ENCODE measurements around the gene DENND4B.

DENND4B gene, protein sequence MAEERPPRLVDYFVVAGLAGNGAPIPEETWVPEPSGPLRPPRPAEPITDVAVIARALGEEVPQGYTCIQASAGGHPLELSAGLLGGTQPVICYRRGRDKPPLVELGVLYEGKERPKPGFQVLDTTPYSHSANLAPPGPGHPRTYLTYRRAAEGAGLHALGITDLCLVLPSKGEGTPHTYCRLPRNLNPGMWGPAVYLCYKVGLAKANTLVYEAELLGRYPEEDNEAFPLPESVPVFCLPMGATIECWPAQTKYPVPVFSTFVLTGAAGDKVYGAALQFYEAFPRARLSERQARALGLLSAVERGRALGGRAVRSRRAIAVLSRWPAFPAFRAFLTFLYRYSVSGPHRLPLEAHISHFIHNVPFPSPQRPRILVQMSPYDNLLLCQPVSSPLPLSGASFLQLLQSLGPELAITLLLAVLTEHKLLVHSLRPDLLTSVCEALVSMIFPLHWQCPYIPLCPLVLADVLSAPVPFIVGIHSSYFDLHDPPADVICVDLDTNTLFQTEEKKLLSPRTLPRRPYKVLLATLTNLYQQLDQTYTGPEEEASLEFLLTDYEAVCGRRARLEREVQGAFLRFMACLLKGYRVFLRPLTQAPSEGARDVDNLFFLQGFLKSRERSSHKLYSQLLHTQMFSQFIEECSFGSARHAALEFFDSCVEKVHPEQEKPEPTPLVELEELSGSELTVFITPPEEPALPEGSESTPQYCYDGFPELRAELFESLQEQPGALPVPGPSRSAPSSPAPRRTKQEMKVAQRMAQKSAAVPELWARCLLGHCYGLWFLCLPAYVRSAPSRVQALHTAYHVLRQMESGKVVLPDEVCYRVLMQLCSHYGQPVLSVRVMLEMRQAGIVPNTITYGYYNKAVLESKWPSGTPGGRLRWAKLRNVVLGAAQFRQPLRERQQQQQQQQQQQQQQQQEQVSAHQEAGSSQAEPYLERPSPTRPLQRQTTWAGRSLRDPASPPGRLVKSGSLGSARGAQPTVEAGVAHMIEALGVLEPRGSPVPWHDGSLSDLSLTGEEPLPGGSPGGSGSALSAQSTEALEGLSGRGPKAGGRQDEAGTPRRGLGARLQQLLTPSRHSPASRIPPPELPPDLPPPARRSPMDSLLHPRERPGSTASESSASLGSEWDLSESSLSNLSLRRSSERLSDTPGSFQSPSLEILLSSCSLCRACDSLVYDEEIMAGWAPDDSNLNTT (N-terminal part only)

DNA sequence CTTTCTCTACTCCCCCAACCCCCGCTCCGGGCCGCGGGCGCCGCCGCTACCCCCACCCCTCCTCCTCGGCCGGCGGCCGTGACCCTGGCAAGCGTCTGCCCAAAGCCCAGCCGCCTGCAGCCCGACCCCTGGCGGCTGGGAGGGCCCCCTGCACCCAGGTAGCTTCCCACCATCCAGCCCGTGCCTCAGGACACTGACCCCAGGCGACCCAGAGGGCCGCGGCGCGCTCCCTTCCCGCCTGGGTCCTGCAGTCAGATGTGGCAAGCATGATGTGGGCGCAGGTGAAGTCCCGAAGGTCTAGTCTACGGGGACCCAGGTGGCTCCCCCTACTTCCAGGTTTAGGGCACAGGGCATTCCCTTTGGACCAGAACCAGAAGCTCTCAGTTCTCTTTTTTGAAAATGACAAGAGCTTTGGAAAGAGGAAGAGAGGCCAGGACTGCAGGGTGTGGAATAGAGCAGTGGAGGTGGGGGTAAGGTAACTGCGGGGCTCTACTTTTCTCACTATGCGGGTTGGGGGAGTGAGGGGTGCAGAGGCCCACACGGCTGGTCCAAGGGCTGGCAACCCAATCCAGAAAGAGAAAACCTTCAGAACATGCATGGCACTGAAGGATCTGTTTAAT, at the start of gene DENND4B:
Gene DENND4B, minus strand, starts transcription at position 97 of the 620 bp plus-strand sequence. CDS start 2,344 bp downstream, outside the sequence.
- Histone ChIP-seq H3K36me3 (ENCODE audit: insufficient read depth, low read length) (peaks cover 62% of the 10 kb centered on the region), H3K9me3 (ENCODE audit: low read length) (no peaks in the 10 kb centered on the region), H3K9ac (ENCODE audit: low read length) (peak within 1 kb of the TSS; percentile 50), H3K27me3 (ENCODE audit: control insufficient read depth in 1 of 2, insufficient read depth in 2 of 2, low read length in 2 of 2) (no peaks in the 10 kb centered on the region), H3K27ac (ENCODE audit: low read depth, low read length) (peak within 1 kb of the TSS; percentile 69), H3K4me3 (ENCODE audit: low read depth in 1 of 2, low read length in 2 of 2) (peak within 1 kb of the TSS; percentile 57 to 58), H3K4me1 (ENCODE audit: insufficient read depth, low read length) (peaks cover 22% of the 10 kb centered on the region)

DNA sequence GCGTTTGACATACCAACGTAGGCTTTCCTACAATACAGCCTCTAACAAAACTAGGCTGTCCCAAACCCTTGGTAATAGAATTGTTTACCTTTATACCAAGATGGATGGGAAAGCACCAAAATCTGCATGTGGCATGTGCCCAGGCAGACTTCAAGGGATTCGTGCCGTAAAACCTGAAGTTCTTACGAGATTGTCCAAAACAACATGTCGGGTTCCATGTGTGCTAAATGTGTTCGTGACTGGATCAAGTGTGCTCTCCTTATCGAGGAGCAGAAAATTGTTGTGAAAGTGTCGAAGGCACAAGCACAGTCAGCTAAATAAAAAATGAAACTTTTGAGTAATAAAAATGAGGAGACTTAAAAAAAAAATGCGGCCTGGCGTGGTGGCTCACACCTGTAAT, 49.1 kb upstream of the DENND4B start:
- Histone ChIP-seq H3K27ac (ENCODE audit: low read depth, low read length) (no peak overlapping the region), H3K9ac (ENCODE audit: low read length) (no peak overlapping the region), H3K27me3 (ENCODE audit: control insufficient read depth in 1 of 2, insufficient read depth in 2 of 2, low read length in 2 of 2) (no peaks in the 10 kb centered on the region), H3K4me1 (ENCODE audit: insufficient read depth, low read length) (peaks cover 18% of the 10 kb centered on the region), H3K9me3 (ENCODE audit: low read length) (no peaks in the 10 kb centered on the region), H3K36me3 (ENCODE audit: insufficient read depth, low read length) (peaks cover 25% of the 10 kb centered on the region), H3K4me3 (ENCODE audit: low read depth in 1 of 2, low read length in 2 of 2) (no peak overlapping the region)

DNA sequence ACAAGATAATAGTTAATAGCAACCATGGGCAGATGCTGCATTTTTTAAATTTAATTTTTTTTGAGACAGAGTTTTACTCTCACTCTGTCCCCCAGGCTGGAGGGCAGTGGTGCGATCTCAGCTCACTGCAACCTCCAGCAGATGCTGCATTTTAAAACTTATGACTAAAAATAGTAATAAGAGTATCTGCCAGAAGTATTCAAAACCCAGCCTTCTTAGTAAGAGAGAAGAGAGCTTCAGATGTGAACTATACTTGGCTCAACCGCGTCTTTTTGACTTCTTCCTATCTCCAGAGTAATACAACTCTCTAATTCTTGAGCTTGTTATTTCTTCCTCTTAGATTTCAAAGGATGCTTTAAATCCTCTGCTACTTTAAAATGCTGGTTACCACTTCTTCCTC, 48.7 kb upstream of the DENND4B start:
- H3K27me3 ChIP-seq (ENCODE audit: control insufficient read depth in 1 of 2, insufficient read depth in 2 of 2, low read length in 2 of 2): no peaks in the 10 kb centered on the region
- H3K9me3 ChIP-seq (ENCODE audit: low read length): no peaks in the 10 kb centered on the region
- H3K4me1 ChIP-seq (ENCODE audit: insufficient read depth, low read length): peaks cover 21% of the 10 kb centered on the region
- no peak overlapping the region for H3K4me3 ChIP-seq (ENCODE audit: low read depth in 1 of 2, low read length in 2 of 2)
- H3K9ac ChIP-seq (ENCODE audit: low read length): no peak overlapping the region
- no peak overlapping the region for H3K27ac ChIP-seq (ENCODE audit: low read depth, low read length)
- H3K36me3 ChIP-seq (ENCODE audit: insufficient read depth, low read length): peaks cover 25% of the 10 kb centered on the region

DNA sequence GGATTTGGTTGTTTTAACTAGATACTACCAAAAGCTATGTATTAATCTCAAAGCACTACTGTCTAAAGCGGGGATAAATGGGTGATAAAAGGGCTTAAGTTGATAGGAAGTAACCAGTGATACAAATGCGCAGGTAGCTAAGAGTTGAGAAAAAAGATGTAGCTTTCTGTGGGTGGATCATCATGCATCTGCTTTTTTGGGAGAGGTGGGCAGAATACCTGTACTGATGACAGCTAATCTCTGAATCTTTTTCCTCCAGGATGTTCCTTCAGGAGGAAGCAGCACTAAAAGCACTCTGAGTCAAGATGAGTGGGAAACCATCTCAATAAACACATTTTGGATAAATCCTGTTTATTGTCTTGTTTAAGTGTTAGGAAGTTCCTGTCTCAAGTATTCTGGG, 45.3 kb upstream of the DENND4B start:
- peak overlapping the region; percentile 95 for H3K9ac ChIP-seq (ENCODE audit: low read length)
- no peaks in the 10 kb centered on the region for H3K9me3 ChIP-seq (ENCODE audit: low read length)

DNA sequence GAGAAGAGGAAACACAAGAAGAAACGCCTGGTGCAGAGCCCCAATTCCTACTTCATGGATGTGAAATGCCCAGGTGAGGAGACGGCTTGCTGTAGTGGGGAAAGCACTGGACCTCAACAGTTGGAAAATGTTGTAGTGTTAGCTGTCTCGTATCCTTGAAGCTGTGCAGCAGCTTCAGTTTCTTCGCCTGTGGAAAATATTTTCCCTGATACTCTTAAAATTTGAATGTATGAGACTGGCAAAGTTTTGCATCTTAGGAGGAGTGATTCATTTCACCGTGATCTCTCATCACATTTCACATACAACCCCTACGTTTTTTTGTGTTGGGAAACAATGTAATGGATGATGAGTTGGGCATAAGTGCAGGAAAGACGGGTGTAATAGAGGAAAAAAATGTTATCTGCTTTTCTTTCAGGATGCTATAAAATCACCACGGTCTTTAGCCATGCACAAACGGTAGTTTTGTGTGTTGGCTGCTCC, 44.7 kb upstream of the DENND4B start:
- Histone ChIP-seq H3K27ac (ENCODE audit: low read depth, low read length) (peak overlapping the region; percentile 87), H3K9ac (ENCODE audit: low read length) (peak overlapping the region; percentile 95), H3K4me1 (ENCODE audit: insufficient read depth, low read length) (peaks cover 32% of the 10 kb centered on the region), H3K4me3 (ENCODE audit: low read depth in 1 of 2, low read length in 2 of 2) (peak overlapping the region; percentile 75 to 96), H3K36me3 (ENCODE audit: insufficient read depth, low read length) (peaks cover 25% of the 10 kb centered on the region), H3K27me3 (ENCODE audit: control insufficient read depth in 1 of 2, insufficient read depth in 2 of 2, low read length in 2 of 2) (no peaks in the 10 kb centered on the region), H3K9me3 (ENCODE audit: low read length) (no peaks in the 10 kb centered on the region)

More for the DNA sequence above, 45.3 kb upstream of the DENND4B start:
- peaks cover 25% of the 10 kb centered on the region for H3K36me3 ChIP-seq (ENCODE audit: insufficient read depth, low read length)
- H3K4me3 ChIP-seq (ENCODE audit: low read depth in 1 of 2, low read length in 2 of 2): peak overlapping the region; percentile 75 to 96
- H3K27ac ChIP-seq (ENCODE audit: low read depth, low read length): peak overlapping the region; percentile 87
- H3K27me3 ChIP-seq (ENCODE audit: control insufficient read depth in 1 of 2, insufficient read depth in 2 of 2, low read length in 2 of 2): no peaks in the 10 kb centered on the region
- peaks cover 27% of the 10 kb centered on the region for H3K4me1 ChIP-seq (ENCODE audit: insufficient read depth, low read length)

DNA sequence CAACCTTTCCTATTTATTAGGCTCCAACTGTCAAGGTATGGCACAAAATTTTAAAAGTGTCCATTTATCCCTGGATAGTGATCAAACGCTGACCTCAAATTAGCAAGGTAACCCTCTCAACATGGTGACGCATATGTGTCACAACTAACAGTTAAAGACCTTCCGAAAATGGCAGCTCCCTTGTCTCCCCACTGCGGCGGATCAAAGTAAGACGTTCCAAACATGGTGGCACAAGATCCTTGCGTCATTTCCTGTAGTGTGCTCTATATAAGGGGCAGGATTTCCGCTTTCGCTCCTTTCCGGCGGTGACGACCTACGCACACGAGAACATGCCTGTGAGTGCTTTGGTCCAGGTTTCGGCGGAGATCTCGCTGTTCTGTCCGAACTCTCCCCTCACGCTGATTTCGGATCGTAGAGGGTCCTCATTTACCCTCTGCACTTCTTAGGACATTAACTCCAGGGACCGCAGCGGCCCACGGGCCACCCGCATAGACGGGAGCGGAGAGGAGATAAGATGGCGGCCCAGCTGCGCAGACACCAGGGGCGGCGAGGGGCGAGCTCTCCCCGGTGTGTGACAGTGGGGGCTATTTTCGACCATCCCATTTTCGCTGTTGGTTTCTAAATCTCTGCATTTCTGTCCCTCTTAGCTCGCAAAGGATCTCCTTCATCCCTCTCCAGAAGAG, 44.1 kb upstream of the DENND4B start, which contains the start of gene RPS27:
Gene RPS27, plus strand, starts transcription at position 295 of the 683 bp plus-strand sequence. Its CDS starts 35 bp downstream, at position 330.
- peaks cover 25% of the 10 kb centered on the region for H3K36me3 ChIP-seq (ENCODE audit: insufficient read depth, low read length)
- no peaks in the 10 kb centered on the region for H3K27me3 ChIP-seq (ENCODE audit: control insufficient read depth in 1 of 2, insufficient read depth in 2 of 2, low read length in 2 of 2)
- H3K4me1 ChIP-seq (ENCODE audit: insufficient read depth, low read length): peaks cover 32% of the 10 kb centered on the region
- H3K9me3 ChIP-seq (ENCODE audit: low read length): no peaks in the 10 kb centered on the region
- peak within 1 kb of the TSS; percentile 75 to 96 for H3K4me3 ChIP-seq (ENCODE audit: low read depth in 1 of 2, low read length in 2 of 2)
- H3K27ac ChIP-seq (ENCODE audit: low read depth, low read length): peak within 1 kb of the TSS; percentile 87
- H3K9ac ChIP-seq (ENCODE audit: low read length): peak within 1 kb of the TSS; percentile 95

DNA sequence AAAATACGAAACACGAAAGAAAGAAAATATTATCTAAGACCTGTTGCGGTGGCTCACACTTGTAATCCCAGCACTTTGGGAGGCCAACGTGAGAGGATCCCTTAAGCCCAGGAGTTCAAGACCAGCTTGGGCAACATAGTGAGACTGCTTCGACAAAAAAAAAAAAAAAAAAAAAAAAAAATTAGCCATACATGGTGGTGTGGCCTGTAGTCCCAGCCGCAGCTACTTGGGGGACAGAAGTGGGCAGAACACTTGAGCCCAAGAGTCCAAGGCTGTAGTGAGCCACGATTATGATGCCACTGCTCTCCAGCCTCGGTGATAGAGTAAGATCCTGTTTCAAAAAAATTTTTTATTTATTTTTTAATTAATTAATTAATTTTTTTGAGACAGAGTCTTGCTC, 41.1 kb upstream of the DENND4B start:
- H3K4me1 ChIP-seq (ENCODE audit: insufficient read depth, low read length): peaks cover 37% of the 10 kb centered on the region
- H3K9ac ChIP-seq (ENCODE audit: low read length): no peak overlapping the region
- H3K4me3 ChIP-seq (ENCODE audit: low read depth in 1 of 2, low read length in 2 of 2): no peak overlapping the region
- H3K9me3 ChIP-seq (ENCODE audit: low read length): no peaks in the 10 kb centered on the region
- H3K27ac ChIP-seq (ENCODE audit: low read depth, low read length): no peak overlapping the region
- H3K36me3 ChIP-seq (ENCODE audit: insufficient read depth, low read length): peaks cover 18% of the 10 kb centered on the region
- no peaks in the 10 kb centered on the region for H3K27me3 ChIP-seq (ENCODE audit: control insufficient read depth in 1 of 2, insufficient read depth in 2 of 2, low read length in 2 of 2)

DNA sequence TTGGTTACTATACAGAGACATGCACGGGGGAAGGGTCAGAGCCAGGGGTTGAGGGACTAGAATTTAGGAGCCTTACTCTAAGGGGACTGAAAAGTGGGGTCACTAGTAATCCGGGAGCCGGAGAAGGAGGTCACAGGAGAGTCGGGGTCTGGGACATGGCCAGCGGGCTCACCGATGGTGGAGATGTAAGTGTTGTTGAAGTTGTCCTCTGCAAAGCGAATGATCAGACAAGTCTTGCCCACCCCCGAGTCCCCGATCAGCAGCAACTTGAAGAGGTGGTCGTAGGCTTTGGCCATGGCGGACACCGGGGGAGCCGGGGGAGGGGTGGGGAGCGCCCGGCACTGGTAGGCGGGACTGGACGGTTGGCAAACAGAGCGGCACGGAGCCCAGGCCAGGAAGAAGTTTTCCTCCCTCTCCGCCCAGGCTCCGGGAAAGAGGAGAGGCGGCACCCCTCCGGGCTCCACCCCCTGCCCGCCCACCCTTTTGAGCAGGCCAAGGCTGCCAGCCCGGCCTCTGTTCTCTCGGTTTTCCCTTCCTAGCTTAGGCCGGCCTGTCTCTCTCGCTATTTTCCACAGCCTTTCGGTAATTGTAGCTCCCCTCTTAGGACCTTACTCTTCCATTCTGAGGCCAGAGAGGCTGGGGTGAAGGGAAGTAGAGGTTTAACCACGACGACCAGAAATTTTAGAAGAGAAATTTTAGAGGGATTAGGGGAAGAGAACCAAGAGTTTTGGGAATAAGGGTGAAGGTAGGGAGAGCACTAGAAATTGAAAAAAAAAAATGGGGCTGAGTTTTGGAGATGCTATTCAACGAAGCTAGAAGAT, 39.6 kb upstream of the DENND4B start, which contains the start of gene RAB13:
Gene RAB13, minus strand, starts transcription at position 399 of the 821 bp plus-strand sequence. Its CDS starts 103 bp downstream, at position 296.
- Histone ChIP-seq H3K27ac (ENCODE audit: low read depth, low read length) (peak within 1 kb of the TSS; percentile 91), H3K9ac (ENCODE audit: low read length) (peak within 1 kb of the TSS; percentile 88), H3K27me3 (ENCODE audit: control insufficient read depth in 1 of 2, insufficient read depth in 2 of 2, low read length in 2 of 2) (no peaks in the 10 kb centered on the region), H3K4me1 (ENCODE audit: insufficient read depth, low read length) (peaks cover 24% of the 10 kb centered on the region), H3K4me3 (ENCODE audit: low read depth in 1 of 2, low read length in 2 of 2) (peak within 1 kb of the TSS; percentile 58 to 85), H3K36me3 (ENCODE audit: insufficient read depth, low read length) (peaks cover 20% of the 10 kb centered on the region), H3K9me3 (ENCODE audit: low read length) (no peaks in the 10 kb centered on the region)

DNA sequence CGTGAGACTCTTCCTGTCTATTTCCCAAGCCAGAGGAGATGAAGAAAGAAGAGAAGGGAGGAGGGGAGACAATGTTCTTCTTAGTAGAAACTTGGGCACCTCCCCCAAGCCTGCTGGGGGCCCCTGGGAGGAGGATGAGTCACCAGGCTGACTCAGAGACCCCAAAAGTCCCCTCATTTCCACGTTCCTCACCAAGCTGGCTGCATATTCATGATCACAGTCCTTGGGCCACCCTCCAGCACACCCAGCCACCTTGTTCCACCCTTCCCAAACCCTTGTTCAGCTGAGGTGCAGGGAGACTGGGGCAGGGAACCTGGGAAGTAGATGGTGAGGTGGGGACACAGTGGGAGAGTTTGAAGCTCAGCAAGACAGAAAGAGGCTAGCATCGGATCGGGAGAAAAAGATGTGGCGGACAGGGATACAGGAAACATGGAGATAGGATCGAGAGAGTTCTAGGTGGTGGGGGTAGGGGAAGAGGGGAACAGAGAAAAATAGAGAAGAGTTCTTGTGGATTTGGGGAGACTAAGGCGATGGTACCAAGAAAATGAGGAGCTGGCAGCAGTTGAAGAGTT, 38.9 kb upstream of the DENND4B start:
- H3K27me3 ChIP-seq (ENCODE audit: control insufficient read depth in 1 of 2, insufficient read depth in 2 of 2, low read length in 2 of 2): no peaks in the 10 kb centered on the region
- peak overlapping the region; percentile 84 for H3K27ac ChIP-seq (ENCODE audit: low read depth, low read length)
- peaks cover 21% of the 10 kb centered on the region for H3K36me3 ChIP-seq (ENCODE audit: insufficient read depth, low read length)
- no peaks in the 10 kb centered on the region for H3K9me3 ChIP-seq (ENCODE audit: low read length)
- peak overlapping the region; percentile 58 to 85 for H3K4me3 ChIP-seq (ENCODE audit: low read depth in 1 of 2, low read length in 2 of 2)
- H3K4me1 ChIP-seq (ENCODE audit: insufficient read depth, low read length): peaks cover 24% of the 10 kb centered on the region
- H3K9ac ChIP-seq (ENCODE audit: low read length): peak overlapping the region; percentile 75
